Lung (tissue), 12 donors: ENCODE results near the gene SHC3. TPM values are rescaled to one million over a fixed set of nuclear protein-coding genes. Genes with fewer than 3 reads are reported as not detected.

Experiments used
- ATAC-seq: fragments of 200-7000 bp; cut with Tn5 transposase; one replicate; pipeline ENCODE4 v1.9.1; 2020; ENCODE audit warnings: moderate number of reproducible peaks; ENCODE audit not compliant: insufficient read depth, low FRiP score
- DNase-seq, 3 donors: peaks; one replicate each; pipeline ENCODE4 v3.0.0-alpha.2; 2013 to 2017
- H3K27ac ChIP-seq, 2 donors: one replicate each; pipeline ENCODE4 v1.5.1; 2013; ENCODE audit warnings: mild to moderate bottlenecking in 2 of 2, moderate library complexity in 2 of 2, control low read depth in 1 of 2, inconsistent platforms in 1 of 2, low read depth in 1 of 2, low read length in 1 of 2
- H3K27me3 ChIP-seq, 3 donors: one replicate each; pipeline ENCODE4 v1.5.1; 2013; ENCODE audit warnings: low read length in 2 of 3; ENCODE audit not compliant: control insufficient read depth in 3 of 3, insufficient read depth in 3 of 3
- H3K36me3 ChIP-seq, 4 donors: one replicate each; pipeline ENCODE4 v1.5.1; 2013; ENCODE audit warnings: low read length in 4 of 4, mild to moderate bottlenecking in 1 of 4, moderate library complexity in 1 of 4; ENCODE audit not compliant: control insufficient read depth in 4 of 4, insufficient read depth in 4 of 4
- H3K4me1 ChIP-seq, 5 donors: one replicate each; pipeline ENCODE4 v1.5.1; 2013; ENCODE audit warnings: low read length in 5 of 5, mild to moderate bottlenecking in 2 of 5, moderate library complexity in 1 of 5; ENCODE audit not compliant: control insufficient read depth in 5 of 5, insufficient read depth in 5 of 5
- H3K4me3 ChIP-seq: one replicate; pipeline ENCODE4 v1.5.1; 2013; ENCODE audit warnings: mild to moderate bottlenecking, control low read depth, moderate library complexity
- H3K9ac ChIP-seq, 2 donors: one replicate each; pipeline ENCODE4 v1.5.1; 2013; ENCODE audit warnings: low read length in 2 of 2, control low read depth in 1 of 2; ENCODE audit not compliant: insufficient read depth in 1 of 2
- H3K9me3 ChIP-seq, 4 donors: one replicate each; pipeline ENCODE4 v1.5.1; 2013; ENCODE audit warnings: low read length in 3 of 4, mild to moderate bottlenecking in 1 of 4, moderate library complexity in 1 of 4; ENCODE audit not compliant: control insufficient read depth in 4 of 4, insufficient read depth in 3 of 4
- CTCF ChIP-seq: IDR thresholded peaks from 2 replicates; pipeline ENCODE4 v1.5.1; 2012; ENCODE audit warnings: mild to moderate bottlenecking; ENCODE audit errors: control extremely low read depth, extremely low read depth
- WGBS, 2 donors: extraction: QIAGEN DNeasy Blood & Tissue Kit; methylation state at CpG; one replicate each; pipeline ENCODE4 v1.1.7; 2013; 5-methylcytosine and 5-hydroxymethylcytosine counted together
- polyA plus RNA-seq, 2 donors: library from polyadenylated mRNA; stranded (reverse); fragments of 200-250 nt; gene quantifications; one replicate each; pipeline ENCODE4 v1.2.1, GENCODE V29; 2013
- total RNA-seq, 2 donors: library from RNA; depleted of rRNA in 1 of 2; stranded (reverse); fragments of >200 nt in 1 of 2; gene quantifications; one replicate each; pipeline ENCODE4 v1.2.1, GENCODE V29; 2014 to 2021
- donor health status: control.
- donor health status: control.
- donor health status: Bipolar disorder and iron deficiency.
- donor health status: healthy.
- donor health status: DM: yes; HTN: yes; CAD: no.

The SHC3 gene
- total and polyA plus RNA-seq, 4 donors, result 1.8 to 19.2 (median 4.0) TPM

- 5 to 6% methylated on average over 38 of the region's 38 CpGs for WGBS, 2 donors
- DNase-seq, result peak; percentile 37 to 69 (median 58)
Observed at GRCh38 chr9:89177012-89177943, 1.3 kb downstream of the SHC3 start.

GRCh38 chr9:89175828-89176261, 2.8 kb downstream of the SHC3 start:
- no peak for ATAC-seq
- peak overlapping the region in 1 of 2 donors; percentile 65 for H3K27ac ChIP-seq
- peaks cover 0 to 6% (median 4%) of the 10 kb centered on the region in 3 donors for H3K27me3 ChIP-seq
- H3K36me3 ChIP-seq, result no peaks in the 10 kb centered on the region
- no peak for TF ChIP-seq CTCF
- WGBS, 2 donors, result 69 to 81% methylated on average over 5 of the region's 5 CpGs
- H3K9me3 ChIP-seq, result peaks cover 0 to 2% (median 0%) of the 10 kb centered on the region in 4 donors
- no peak overlapping the region for H3K4me3 ChIP-seq
- H3K9ac ChIP-seq, result peak overlapping the region in 1 of 2 donors; percentile 43
- peaks cover 0 to 52% (median 23%) of the 10 kb centered on the region in 5 donors for H3K4me1 ChIP-seq
- DNase-seq, result peak in 2 of 3 donors; percentile 59 to 65

More at GRCh38 chr9:89177012-89177943, 1.3 kb downstream of the SHC3 start:
- H3K4me3 ChIP-seq, result peak overlapping the region; percentile 17
- peaks cover 0 to 2% (median 0%) of the 10 kb centered on the region in 4 donors for H3K9me3 ChIP-seq
- no peak for TF ChIP-seq CTCF
- H3K27me3 ChIP-seq, result peaks cover 0 to 6% (median 4%) of the 10 kb centered on the region in 3 donors
- no peak for ATAC-seq
- peak overlapping the region in 1 of 2 donors; percentile 87 for H3K27ac ChIP-seq
- H3K4me1 ChIP-seq, result peaks cover 0 to 47% (median 20%) of the 10 kb centered on the region in 5 donors
- peak overlapping the region in 1 of 2 donors; percentile 78 for H3K9ac ChIP-seq
- H3K36me3 ChIP-seq, result no peaks in the 10 kb centered on the region

GRCh38 chr9:89174291-89174690, 4.3 kb downstream of the SHC3 start:
- Histone ChIP-seq H3K4me1 (peaks cover 0 to 39% (median 19%) of the 10 kb centered on the region in 5 donors), H3K9me3 (peaks cover 0 to 2% (median 0%) of the 10 kb centered on the region in 4 donors), H3K36me3 (no peaks in the 10 kb centered on the region), H3K27me3 (peaks cover 0 to 6% (median 4%) of the 10 kb centered on the region in 3 donors), H3K4me3 (no peak overlapping the region), H3K27ac (peak overlapping the region in 1 of 2 donors; percentile 68), H3K9ac (no peak overlapping the region)
- 50 to 65% methylated on average over 6 of the region's 6 CpGs for WGBS, 2 donors
- DNase-seq, result no peak
- no peak for TF ChIP-seq CTCF
- no peak for ATAC-seq
